Stomach smooth muscle (tissue), 2 donors: ENCODE measurements around the gene EVX1.

ENCODE experiments used
- H3K27ac ChIP-seq: one replicate; pipeline ENCODE4 v1.7.0; 2013; ENCODE audit warnings: mild to moderate bottlenecking, low read length, inconsistent platforms
- H3K27me3 ChIP-seq, 2 donors: one replicate each; pipeline ENCODE4 v1.7.0; 2013; ENCODE audit warnings: low read length in 2 of 2; ENCODE audit not compliant: insufficient read depth in 2 of 2, control insufficient read depth in 1 of 2
- H3K36me3 ChIP-seq, 2 donors: one replicate each; pipeline ENCODE4 v1.7.0; 2013; ENCODE audit warnings: low read length in 2 of 2; ENCODE audit not compliant: control insufficient read depth in 2 of 2, insufficient read depth in 2 of 2
- H3K4me1 ChIP-seq: one replicate; pipeline ENCODE4 v1.7.0; 2013; ENCODE audit warnings: low read length; ENCODE audit not compliant: control insufficient read depth, insufficient read depth
- H3K4me3 ChIP-seq, 2 donors: one replicate each; pipeline ENCODE4 v1.7.0; 2013; ENCODE audit warnings: low read length in 2 of 2
- H3K9ac ChIP-seq, 2 donors: one replicate each; pipeline ENCODE4 v1.7.0; 2013; ENCODE audit warnings: low read length in 2 of 2, mild to moderate bottlenecking in 1 of 2
- H3K9me3 ChIP-seq, 2 donors: one replicate each; pipeline ENCODE4 v1.7.0; 2013; ENCODE audit warnings: low read length in 2 of 2; ENCODE audit not compliant: control insufficient read depth in 2 of 2
- donor health status: healthy.
- donor health status: Pancreatic carcinoma.

The EVX1 gene

DNA sequence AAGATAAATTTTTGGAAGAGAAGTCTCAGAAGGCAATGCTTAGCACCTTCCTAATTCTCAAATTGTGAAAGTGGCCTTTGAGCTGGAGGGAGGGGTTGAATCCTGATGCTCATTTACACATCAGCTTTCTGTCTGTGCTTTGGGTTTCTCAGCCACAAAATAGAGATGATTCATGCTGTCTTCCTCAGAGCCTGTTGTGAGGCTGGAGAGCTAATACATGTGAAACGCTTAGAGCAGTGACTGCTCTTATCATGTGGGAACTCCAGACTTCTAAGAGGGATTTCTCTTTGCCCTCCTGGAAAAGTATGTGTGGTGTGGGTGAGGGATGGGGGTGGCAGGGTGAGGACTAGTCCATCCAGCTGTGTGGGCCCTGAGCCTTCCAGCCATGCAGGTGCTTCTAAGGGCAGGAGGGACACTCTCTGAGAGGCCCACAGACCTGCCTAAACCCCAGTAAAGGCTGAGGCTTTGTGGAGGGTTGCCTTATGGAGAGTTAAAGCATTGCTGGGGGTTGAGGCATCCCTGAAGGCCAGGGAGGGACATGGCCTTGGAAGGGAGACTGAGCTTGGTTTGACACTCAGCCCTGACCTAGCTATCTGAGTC lies 4.8 kb upstream of the EVX1 start:
- Histone ChIP-seq H3K9ac (no peak overlapping the region), H3K4me1 (peaks cover 21% of the 10 kb centered on the region), H3K36me3 (no peaks in the 10 kb centered on the region), H3K27ac (no peak overlapping the region), H3K27me3 (peaks cover 71 to 88% of the 10 kb centered on the region in 2 donors), H3K9me3 (no peaks in the 10 kb centered on the region), H3K4me3 (no peak overlapping the region)

DNA sequence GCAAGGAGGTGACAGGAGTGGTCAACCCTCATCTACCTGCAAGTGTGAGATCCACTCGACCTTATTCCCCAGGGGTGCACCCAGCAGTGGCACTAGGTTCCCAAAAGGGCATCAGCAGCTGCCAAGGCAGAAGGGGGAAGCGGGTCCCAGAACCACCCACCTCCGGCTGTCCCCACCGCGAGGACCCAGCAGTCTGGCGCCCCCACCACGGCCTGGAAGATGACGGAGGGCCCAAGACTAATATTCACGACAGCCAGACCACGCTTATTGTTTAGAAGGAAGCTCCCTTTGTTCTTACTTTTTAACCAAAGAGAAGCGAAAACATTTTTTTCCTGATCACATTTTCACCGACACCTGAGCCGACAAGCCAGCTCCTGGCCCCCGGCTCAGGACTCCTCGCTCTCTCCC lies 3.6 kb upstream of the EVX1 start:
- Histone ChIP-seq H3K4me3 (no peak overlapping the region), H3K9me3 (no peaks in the 10 kb centered on the region), H3K4me1 (peaks cover 30% of the 10 kb centered on the region), H3K9ac (no peak overlapping the region), H3K27ac (no peak overlapping the region), H3K27me3 (peaks cover 80 to 94% of the 10 kb centered on the region in 2 donors), H3K36me3 (no peaks in the 10 kb centered on the region)

DNA sequence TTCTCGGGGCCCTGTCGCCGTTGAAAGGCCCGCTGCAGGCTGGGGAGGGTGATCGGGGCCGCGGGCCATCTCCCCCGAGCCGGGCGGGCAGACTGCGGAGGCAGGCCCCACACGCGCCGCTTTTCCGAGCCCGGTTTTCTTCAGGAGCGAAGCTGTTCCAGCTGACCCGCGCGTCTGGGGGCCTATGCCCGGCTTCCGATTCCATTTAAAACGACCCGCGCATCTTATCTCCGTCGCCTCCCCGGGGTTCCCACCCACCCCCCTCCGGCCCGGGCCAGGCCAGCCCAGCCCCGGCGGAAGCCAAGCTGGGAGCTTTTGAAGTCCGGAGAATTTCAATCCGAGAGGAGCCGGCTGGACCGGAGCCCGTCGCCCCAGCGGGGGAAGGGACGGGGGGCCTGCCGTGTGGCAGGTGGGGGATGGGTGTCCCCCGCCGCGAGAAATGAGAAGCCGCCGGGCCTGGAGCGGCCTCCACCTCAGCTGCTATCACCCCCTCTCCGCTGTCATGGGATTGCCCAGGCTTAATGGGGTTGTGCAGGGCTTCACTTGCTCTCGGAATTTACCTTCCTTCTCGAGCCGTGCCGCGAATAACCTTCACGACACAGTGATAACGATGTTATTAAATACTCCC lies 3.1 kb upstream of the EVX1 start:
- Histone ChIP-seq H3K36me3 (no peaks in the 10 kb centered on the region), H3K27ac (no peak overlapping the region), H3K4me1 (peaks cover 31% of the 10 kb centered on the region), H3K4me3 (peak overlapping the region in 1 of 2 donors; percentile 22), H3K9ac (no peak overlapping the region), H3K9me3 (no peaks in the 10 kb centered on the region), H3K27me3 (peaks cover 85 to 96% of the 10 kb centered on the region in 2 donors)

DNA sequence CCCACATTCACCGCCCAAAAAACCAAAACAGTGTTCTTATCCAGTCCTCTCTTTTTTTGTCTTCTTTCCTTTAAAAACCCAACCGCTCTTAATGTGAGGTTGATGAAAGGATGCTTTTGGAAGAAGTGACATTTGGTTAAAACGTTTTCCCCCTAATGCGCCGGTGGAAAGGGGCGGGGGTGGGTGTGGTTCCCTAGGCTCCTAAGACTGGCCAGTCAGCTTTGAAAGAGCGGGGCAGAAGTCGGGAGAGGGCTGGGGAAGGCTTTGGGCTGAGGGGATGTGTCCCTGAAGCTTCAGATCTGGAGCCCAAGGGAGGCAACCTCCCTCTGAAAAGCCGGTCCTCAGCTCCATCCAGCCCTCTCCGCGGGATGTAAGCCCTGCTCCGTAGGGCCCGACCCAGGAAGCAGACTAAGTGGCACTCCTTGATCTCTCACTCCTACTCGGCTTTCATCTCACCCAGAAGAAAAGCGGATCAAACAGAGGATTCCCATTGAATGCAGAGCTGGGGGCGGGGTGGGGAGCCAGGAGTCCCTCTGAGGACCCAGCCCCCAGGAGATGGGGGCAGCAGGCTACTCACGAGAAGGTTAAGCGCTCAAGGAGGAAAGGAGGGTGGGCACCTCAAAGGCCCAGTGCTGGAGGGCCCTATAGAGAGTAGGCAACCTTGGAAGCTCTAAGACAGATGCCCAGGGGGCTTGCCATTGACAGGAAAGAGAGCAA lies 2.4 kb upstream of the EVX1 start:
- H3K4me3 ChIP-seq = peak overlapping the region in 1 of 2 donors; percentile 22
- no peaks in the 10 kb centered on the region for H3K36me3 ChIP-seq
- H3K9me3 ChIP-seq = no peaks in the 10 kb centered on the region
- H3K27ac ChIP-seq = no peak overlapping the region
- no peak overlapping the region for H3K9ac ChIP-seq
- H3K27me3 ChIP-seq = peaks cover 89 to 98% of the 10 kb centered on the region in 2 donors
- H3K4me1 ChIP-seq = peaks cover 32% of the 10 kb centered on the region

DNA sequence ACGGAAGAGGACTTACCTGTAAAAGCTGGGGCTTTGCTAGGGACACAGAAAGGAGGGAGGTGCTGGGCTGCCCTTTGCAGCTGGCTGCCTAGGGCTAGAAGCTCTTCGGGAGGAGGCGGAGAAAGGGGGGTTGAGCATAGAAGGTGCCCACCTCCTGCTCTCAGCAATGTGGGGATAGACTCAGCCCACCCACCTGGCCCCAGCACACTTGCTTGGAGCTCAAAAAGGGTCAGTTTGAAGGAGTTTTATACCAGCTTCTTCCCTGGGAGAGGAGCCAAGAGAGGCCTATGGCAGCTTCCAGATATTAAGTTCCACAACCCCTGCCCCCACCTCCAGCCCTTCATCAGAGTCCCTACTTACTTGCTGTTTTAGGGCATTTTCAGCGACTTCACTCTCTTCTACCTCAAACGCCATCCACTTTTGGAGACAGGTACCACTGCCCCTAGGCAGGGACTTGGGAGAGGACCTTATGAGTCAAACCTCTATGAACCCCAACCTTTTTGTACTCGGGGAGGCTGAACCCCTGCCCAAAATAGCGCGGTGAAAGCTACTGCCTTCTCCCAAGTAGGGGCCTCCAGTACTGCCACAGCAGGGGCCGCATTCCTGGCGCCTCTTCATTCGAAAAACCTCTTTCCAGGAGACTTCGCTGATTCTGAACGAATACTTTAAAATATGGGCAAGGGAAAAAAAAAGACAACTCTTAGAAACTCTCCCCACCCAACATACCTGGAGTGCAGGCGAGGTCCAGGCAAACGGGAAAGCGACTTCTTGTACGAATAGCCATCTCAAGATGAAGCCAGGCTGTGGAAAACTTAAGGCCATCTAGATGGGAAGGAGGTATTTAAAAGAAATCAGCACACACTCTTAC lies 1.2 kb upstream of the EVX1 start:
- peaks cover 32% of the 10 kb centered on the region for H3K4me1 ChIP-seq
- no peaks in the 10 kb centered on the region for H3K9me3 ChIP-seq
- H3K9ac ChIP-seq = no peak overlapping the region
- H3K27me3 ChIP-seq = peaks cover 83 to 99% of the 10 kb centered on the region in 2 donors
- H3K4me3 ChIP-seq = no peak overlapping the region
- H3K36me3 ChIP-seq = no peaks in the 10 kb centered on the region
- H3K27ac ChIP-seq = no peak overlapping the region

DNA sequence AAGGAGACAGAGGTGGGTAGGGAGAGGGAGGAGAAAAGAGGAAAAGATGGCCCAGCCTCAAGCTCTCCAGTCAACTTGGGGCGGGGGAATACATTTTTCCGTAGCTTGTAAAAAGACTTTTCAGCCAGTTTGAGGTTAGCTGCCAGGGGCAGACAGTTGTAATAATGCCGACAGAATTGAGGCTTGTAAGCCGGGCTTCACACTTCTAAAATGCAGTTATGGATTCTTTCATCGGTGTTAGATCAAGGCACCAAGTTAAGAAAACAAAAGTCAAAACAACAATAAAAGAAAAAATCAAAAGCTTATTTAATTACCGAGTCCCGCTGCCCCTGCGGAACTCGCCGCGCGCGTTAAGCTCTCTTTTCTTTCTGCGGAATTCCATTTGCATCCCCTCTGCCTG lies 448 bp upstream of the EVX1 start:
- H3K4me3 ChIP-seq = peak overlapping the region; percentile 26 to 52
- H3K4me1 ChIP-seq = peaks cover 32% of the 10 kb centered on the region
- no peak overlapping the region for H3K27ac ChIP-seq
- H3K9ac ChIP-seq = no peak overlapping the region
- H3K27me3 ChIP-seq = peaks cover 82 to 98% of the 10 kb centered on the region in 2 donors
- no peaks in the 10 kb centered on the region for H3K36me3 ChIP-seq
- H3K9me3 ChIP-seq = no peaks in the 10 kb centered on the region

DNA sequence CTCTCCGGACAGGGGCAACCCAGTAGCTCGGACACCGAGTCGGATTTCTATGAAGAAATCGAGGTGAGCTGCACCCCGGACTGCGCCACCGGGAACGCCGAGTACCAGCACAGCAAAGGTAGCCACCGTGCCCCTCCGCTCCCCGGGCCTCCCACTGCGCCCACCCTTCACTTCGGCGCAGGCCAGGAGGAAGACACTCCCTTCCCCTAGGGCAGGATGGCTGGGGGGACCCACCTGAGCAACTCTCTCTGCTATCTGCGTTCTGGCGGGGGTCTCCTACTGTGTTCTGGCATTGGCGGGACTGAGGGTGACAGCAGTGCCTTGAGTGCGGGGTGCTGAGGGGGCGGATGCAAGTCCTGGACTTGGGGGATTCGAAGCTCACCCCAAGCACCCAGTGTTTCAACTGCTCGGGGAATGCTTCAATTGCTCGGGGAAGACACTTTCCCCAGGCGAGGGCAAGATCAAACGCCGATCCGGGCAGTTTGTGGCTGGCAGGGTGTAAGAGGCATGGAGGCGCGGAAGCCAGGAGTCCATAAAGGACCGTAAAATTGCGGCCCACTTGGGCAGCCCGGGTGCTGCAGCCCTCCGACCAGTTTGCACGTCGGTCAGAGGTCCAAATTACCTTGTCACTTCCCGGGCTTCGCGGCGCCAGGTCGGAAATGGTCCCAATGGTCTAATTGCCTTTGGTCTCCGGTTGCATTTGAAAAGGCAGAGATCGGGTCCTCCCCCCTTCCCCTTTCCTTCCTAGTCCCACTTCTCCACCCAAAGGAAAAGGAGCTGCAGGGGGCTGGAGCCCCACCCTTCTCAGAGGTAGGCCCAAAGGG lies 950 bp downstream of the EVX1 start:
- peaks cover 32% of the 10 kb centered on the region for H3K4me1 ChIP-seq

DNA sequence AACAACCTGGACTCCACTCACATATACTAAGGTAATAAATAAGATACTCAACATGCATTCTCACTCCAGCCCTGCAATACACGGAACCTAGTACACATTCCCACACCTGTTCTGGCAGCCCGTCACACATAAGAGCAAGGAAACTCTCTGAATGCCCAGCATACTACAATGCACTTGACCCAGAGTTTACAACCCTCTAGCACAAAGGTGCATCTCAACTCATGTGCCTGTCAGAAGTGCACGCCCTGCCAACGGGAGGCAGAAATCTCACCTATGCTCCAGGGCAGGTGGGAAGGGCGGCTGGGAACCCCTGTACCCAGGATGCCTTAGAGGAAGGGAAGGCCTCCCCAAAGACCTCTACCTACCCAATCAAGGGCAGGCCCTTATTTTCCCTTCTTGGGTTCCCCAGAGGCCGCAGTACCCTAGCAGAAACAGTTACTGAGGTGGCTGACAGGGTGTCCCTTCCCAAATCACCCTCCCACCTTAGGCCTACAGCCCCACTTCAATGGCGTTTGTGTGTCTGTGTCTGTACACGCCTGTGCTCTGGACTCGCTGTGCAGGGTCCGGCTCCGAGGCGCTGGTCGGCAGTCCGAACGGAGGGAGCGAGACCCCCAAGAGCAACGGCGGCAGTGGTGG lies 2.0 kb downstream of the EVX1 start:
- Histone ChIP-seq H3K9ac (no peak overlapping the region), H3K4me3 (no peak overlapping the region), H3K36me3 (no peaks in the 10 kb centered on the region), H3K27ac (no peak overlapping the region), H3K9me3 (no peaks in the 10 kb centered on the region), H3K4me1 (peaks cover 36% of the 10 kb centered on the region), H3K27me3 (peaks cover 88 to 99% of the 10 kb centered on the region in 2 donors)

More for the DNA sequence above, 950 bp downstream of the EVX1 start:
- H3K36me3 ChIP-seq = no peaks in the 10 kb centered on the region
- H3K4me3 ChIP-seq = peak overlapping the region in 1 of 2 donors; percentile 52
- peaks cover 84 to 99% of the 10 kb centered on the region in 2 donors for H3K27me3 ChIP-seq
- no peaks in the 10 kb centered on the region for H3K9me3 ChIP-seq
- H3K27ac ChIP-seq = no peak overlapping the region
- H3K9ac ChIP-seq = no peak overlapping the region

DNA sequence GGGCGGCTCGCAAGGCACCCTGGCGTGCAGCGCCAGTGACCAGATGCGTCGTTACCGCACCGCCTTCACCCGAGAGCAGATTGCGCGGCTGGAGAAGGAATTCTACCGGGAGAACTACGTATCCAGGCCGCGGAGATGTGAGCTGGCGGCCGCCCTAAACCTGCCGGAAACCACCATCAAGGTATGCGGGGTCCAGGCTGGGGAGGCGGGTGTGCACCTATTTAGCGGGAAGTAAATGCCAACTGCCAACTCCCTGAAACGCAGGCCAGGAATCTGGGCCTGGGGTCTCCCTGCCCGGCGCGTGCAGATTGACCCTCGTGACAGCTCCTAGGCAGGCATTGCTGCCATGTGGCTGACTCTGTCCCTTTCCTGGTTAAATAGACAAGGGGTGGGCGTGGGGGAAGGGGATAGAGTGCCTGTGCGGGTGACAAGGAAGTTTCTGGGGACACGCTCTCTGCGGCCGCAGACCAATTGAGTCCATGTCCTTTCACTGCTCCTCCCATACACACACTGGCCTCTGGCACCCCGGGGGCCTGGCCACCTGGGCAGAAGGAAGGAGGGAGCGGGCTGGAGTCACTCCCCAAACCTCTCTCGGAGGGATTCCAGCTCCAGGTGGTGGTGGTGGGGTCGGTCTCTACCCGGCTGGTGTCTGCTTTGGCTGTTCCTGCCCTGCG lies 2.7 kb downstream of the EVX1 start:
- no peak overlapping the region for H3K9ac ChIP-seq
- H3K36me3 ChIP-seq = no peaks in the 10 kb centered on the region
- peak overlapping the region; percentile 22 to 55 for H3K4me3 ChIP-seq
- H3K27me3 ChIP-seq = peaks cover 88 to 99% of the 10 kb centered on the region in 2 donors
- no peaks in the 10 kb centered on the region for H3K9me3 ChIP-seq
- peaks cover 32% of the 10 kb centered on the region for H3K4me1 ChIP-seq
- no peak overlapping the region for H3K27ac ChIP-seq
